ENCODE results near the gene GMNC.

GRCh38 chr3:190886945-190887344 is 24.5 kb upstream of the GMNC start:
- TF ChIP-seq, protein P1, sequence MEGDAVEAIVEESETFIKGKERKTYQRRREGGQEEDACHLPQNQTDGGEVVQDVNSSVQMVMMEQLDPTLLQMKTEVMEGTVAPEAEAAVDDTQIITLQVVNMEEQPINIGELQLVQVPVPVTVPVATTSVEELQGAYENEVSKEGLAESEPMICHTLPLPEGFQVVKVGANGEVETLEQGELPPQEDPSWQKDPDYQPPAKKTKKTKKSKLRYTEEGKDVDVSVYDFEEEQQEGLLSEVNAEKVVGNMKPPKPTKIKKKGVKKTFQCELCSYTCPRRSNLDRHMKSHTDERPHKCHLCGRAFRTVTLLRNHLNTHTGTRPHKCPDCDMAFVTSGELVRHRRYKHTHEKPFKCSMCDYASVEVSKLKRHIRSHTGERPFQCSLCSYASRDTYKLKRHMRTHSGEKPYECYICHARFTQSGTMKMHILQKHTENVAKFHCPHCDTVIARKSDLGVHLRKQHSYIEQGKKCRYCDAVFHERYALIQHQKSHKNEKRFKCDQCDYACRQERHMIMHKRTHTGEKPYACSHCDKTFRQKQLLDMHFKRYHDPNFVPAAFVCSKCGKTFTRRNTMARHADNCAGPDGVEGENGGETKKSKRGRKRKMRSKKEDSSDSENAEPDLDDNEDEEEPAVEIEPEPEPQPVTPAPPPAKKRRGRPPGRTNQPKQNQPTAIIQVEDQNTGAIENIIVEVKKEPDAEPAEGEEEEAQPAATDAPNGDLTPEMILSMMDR (IDR thresholded peaks at IDR 0.05) = no peak
- TF ChIP-seq POLR2A (IDR thresholded peaks at IDR 0.05) = no peak
